ENCODE data around the gene LBX1.

LBX1 gene

DNA sequence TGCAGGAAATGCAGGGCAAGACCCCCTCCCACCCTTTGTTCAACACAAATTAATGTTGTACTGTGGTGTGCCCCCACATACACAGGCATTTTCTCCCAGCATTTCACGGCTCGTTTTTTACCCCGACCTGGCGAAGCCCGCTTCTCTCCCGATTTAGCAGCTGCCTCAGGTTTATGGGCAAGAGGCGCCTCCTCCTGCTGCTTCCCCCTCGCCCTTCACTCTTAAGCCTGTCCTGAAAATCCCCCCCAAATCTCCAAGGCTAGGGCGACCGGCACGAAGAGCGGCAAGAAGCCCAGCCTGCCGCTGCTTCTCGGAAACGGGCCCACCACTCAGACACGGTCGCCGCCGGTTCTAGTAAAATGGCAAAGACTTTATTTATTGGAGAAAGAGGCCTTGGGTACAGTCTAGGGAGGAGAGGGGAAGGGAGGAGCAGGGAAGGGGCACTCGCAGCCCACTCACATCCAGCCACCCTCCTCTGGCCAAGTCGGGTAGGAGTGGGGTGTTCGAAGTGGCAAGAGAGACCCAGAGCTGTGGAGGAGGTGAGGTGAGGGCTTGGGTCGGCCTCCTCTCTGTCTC, 3.3 kb downstream of the LBX1 start:
- no peak for DNase-seq (ENCODE audit: low read depth in 2 of 2)

DNA sequence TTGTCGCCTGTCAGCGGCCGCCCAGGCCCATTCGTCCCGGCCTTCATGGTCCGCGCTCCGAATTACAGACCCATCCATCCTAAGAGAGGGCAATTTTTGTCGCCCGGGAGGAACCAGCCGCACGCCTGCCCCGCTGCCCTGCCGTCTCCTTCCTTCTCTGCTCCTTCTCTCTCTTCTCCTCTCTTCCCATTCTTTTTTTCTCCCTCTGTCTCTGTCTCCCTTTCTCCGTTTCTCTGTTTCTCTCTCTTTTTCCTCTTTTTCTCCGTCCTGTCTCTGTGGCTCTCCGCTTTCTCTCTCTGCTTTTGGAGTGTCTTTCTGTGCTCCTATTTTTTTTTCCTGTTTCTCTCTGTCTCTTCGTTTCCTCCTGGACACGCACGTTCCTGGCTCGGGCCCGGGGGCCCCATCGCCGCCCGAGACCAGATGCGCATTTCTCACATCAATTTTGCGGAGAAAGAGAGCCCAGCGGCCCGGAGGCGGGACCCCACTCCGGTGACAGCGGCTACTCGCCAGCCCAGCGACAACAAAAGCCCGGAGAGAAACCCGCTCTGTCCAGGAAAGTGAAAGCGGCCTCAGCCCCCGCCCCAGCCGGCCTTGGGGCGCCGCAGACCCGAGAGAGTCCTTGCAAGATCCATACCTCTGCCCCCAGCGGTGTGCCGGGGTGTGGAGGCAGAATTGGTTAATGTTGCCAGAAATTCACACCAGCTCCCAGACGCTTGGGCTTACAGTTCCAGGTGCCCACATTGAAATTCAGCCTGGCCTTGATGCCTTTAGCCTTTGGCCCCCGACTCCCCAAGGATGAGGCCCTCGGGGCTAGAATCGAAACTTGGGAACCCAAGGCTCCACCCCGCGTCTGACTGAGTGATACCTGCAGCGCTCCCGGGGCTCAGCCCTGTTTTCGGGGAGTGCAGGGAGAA, 4.1 kb downstream of the LBX1 start:
- no peak for DNase-seq (ENCODE audit: low read depth in 2 of 2)

DNA sequence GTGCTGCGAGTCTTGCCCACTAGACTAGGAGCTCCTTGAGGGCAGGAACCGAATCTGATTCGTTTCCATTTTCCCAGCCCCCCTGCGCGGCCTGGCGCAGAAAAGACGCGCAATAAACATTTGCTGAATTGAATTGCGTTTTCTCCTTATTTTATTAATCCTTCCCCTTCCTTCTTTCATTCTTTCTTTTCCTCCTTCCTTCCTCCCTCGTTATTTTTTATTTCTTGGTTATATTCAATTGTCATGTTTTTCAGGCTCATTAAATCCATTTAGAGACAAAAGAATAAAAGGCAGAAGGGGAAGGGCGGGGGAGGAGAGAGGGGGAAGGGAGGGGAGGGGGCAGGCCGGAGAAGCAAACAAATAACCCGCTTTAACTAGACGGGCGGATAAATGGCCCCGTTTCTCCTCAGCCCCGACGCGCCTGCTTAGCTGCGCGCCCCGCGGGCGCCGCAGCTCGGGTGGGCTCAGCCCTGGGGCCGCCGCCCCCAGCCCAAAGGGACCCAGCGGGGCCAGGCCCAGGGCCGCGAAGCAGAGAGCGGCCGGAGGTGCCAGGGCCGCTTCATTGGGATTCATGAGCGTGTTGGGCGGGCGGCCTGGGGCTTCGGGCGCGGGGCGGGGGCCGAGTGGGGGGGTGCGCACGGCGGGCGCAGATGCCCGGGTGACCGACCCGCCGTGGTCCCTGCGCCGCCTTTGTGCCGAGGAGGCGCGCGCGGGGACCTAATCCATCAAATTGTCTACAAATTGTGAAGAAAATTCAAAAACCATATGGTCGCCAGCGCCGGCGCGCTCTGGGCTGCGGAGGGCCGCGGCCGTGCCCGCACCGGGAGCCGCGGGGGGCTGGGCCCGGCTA, 5.0 kb downstream of the LBX1 start:
- no peak for DNase-seq (ENCODE audit: low read depth in 2 of 2)

DNA sequence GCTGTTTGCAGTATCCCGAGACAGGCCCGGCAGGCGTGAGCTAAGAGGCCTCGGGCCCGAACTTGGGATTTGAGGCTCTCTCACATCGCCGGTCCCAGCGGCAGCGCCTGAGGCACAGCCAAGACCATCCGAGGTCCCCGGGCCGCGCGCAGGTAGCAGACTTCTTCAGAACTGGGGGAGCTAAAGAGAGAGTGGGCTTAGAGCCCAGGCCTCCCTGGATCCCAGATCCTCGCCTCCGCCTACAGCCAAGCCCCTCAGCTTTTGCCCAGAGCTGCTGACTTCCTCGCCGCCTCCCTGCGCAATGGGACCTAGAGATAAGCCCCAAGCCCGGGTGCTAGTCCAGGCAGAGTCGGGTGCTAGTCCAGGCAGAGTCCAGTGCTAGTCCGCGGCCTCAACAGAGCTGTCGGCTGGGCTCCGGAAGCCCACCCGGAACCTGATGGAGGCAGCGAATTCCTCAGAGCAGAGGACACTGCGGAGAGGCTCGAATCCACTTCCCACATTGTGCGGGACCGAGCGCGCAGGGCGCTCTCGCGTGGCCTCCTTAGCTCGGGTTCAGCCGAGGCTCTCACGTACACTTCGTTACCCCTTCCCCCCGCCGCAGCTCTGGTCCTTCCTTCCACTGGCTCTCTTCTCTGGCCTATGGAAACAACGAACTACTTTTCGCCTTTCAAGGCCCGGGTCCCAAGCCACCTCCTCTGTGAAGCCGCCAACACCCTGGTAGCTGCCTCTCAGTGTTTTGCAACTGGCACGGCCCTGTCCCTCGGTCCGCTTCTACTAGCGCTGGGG, 5.8 kb downstream of the LBX1 start:
- no peak for DNase-seq (ENCODE audit: low read depth in 2 of 2)

DNA sequence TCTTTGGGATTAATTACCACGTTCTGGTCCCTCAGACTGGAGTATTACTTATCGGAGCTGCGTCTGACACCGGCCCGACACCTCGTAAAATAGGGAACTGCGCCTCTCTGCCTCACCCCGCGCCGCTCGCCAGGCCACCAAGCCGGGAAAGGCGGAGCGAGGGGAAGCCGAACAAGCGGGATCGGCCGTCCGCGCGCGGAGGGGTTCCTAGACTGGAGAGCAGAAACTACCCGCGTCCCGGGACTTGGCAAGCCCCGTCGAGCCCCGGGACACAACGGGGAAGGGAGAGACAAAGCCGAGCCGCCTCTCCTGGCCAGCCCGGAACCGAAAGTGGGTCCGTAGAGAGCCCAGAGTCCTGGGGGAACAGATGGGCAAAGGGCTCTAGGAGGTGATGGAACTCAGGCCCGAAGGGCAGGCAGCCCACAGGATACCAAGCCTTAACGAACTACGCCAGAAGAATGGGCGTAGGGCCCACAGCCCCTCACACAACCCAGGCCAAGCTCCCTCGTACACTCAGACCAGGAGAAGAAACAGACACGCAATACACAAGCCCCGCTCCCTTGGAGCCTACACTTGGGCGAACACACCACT, 6.5 kb downstream of the LBX1 start:
- DNase-seq (ENCODE audit: low read depth in 2 of 2): no peak

DNA sequence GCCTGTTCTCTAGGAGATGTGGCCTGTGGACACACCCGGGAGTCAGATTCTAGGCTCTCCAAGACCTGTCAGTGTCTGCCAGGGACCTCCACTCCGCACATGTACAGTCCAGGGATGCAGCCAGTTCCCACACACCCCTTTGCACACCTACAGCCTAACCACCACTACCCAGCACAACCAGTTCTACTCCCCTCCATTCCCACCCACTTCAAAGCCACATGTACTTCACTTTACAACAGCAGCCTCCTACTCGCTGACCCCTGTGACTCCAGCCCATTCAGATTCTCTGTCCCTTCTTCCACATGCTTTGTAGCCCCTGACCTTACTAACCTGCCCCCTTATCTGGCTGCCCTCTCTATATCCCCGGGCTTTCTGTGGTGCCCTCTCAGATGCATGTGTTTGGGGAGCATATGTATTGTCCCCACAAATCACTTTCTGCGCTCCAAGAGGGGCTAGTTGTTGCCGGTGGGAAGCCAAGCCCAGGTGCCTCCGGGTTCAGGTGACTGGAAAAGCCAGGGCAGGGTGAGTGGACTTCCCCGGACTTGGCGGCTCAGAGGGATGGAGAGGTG, 7.2 kb downstream of the LBX1 start:
- DNase-seq (ENCODE audit: low read depth in 2 of 2): no peak

DNA sequence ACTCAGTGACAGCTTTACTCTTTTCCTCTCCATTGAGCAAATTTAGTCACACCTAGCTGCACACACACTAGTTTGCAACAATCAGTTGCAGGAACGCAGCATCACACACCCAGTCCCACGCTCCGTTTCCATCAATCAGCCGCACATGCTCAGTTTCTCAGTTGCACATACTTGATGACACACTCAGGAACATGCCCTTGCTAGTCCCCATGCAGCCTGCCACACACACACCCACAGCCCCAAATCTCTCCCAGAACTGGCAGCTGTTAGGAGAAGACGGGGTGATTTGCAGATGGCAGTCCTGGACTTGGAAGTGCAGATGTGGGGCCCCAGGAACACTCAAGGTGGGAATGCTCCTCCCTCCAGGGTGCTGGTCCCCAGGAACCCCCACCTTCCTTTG, 7.7 kb downstream of the LBX1 start:
- DNase-seq (ENCODE audit: low read depth in 2 of 2): no peak

DNA sequence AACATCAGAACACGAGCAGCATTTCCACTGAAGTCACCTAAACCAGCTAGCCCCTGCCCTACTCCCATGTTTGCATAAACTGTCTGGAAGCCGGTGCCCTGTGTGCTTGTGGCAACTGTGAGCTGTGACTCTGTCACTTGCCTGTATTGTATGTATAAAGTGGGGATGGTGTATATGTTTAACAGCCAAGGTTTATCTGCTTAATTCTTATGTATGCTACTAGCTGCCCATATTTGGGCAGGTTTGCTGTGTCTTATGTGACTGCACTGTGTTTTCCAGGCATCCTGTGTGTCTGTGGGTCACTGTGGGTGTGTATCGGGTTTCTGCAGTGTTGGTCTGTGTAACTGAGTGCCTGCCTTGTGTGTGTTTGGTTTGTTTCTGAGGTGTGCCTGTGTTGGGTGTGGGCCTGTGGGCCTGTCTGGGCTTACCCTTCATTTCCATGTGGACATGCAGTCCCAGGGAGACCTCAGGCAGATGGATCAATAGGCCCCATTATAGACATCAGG, 9.3 kb downstream of the LBX1 start:
- DNase-seq (ENCODE audit: low read depth in 2 of 2): no peak

DNA sequence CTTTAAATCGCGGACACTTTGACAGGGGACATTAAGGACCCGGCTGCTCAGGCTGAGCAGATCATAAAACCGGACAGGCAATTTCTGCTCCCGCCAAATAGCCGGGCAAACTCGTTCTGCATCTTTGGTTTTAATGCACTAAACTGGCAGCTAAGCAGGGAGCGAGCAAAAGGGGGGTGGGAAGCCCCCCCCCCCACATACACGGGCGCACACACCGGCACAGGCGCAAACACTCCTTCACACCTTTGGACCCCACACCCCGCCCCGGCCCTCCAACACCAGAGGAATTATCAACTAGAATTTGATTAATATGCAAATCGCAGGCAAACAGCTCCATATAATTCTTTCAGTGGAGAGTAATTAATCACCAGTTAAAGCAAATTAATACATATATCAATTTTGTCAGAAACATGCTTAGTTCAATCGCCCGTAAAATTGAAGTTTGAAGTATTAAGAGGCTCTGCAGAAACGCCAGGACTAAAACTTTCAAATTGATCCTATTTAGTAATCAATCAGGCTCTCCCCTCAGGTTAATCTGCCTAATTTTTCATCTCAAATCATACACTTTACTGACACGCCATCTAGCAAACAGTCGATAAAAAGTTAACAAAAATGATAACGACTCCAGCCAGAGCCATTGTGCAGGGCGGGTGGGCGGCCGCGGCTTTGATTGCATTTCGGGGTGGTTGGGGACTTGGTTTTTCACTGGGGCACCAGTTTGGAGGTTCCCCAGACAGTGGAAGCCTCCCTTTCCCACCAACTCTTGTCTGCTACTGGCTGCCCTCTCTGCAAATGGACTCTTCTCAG, 9.9 kb downstream of the LBX1 start:
- no peak for DNase-seq (ENCODE audit: low read depth in 2 of 2)

DNA sequence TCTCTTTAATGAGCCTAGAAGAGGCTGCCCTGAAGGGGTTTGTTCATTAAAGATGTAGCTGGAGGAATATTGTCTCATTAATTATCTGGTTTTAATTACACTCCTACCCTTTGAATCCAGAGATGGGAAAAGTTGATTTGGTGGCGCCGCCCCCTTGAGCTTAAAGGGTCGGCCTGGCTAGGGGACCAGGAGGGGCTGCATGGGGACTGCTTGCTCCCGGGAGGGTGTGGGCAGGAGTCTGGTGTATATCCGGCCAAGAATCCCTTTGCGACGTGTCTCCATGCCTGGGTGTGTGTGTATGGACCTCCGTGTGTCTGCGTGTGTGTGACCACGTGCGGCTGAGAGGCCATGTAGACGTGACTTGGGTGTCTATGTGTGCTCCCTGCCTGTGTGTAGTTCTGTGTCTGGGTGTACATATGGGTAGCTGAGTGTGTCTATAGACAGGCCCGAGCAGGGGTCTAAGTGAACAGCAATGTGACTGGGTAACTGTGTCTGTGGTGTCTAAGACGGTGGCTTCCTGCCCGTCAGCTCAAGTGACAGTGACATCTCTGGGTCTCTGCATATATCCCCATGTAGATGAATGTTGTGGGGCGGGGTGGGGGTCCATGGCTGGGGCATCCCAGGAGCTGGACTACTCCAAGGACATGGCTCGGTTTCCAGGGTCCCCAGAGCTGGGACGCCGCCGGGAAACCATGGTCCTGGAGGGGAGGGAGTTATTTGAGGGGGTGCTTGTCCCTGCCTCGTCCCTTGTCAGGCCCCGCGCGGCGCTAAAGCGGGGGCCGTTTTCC, 10.7 kb downstream of the LBX1 start:
- no peak for DNase-seq (ENCODE audit: low read depth in 2 of 2)

DNA sequence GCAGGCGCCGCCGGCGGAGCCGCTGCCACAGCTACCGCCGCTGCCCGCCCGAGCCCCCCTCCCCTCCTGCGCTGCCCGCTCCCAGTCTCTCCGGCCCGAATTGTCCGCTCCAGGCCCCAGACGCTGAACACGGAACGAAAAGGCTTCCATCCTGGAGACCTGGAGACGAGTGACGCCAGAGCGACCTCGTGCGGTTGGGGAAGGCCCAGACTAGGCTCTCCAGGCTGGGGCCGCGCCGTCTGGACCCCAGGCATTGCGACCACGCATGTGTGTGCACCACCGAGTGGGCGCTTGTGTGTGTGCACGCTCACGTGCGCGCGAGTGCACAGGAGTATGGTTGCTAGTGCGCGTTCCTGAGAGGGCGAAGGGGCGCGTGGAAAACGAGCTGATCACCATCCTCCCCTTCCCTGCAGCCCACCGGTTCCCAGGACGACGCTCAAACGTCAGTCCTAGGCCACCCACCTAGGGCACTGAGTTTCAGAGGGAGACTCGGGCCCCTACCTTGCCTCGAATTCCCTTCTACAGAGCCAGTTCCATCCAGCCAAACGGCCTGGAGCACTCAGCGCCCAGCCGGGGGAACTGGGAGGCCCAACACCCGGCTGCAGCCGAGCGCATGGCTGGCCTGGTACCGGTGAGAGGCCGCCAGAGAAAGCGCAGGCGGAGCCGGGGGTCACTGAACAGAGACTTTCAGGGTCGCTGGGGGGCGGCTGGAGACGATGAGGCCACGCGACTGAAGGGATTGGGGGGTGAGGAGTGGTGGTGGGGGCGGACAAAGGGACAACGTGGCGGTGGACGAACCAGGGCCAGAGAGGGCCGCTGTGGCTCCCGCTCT, 11.6 kb downstream of the LBX1 start:
- no peak for DNase-seq (ENCODE audit: low read depth in 2 of 2)

DNA sequence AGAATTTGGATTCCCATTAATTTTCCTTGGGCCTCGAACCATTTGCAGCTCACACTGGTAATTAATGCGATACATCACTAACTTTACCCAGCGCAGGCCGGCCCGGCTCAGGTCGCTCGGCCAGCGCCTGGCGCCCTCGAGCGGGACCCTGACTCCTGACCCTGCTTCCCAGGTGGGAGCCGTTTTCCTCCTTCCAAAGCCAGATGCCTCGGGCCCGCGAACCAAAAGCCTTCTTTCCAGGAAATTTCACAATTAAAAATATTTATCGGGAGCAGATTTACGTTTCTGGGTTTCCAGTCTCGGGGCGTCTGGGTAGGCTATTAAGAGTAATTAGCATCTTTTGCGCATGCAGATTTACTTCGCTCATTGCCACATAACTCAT, 12.2 kb downstream of the LBX1 start:
- no peak for DNase-seq (ENCODE audit: low read depth in 2 of 2)

DNA sequence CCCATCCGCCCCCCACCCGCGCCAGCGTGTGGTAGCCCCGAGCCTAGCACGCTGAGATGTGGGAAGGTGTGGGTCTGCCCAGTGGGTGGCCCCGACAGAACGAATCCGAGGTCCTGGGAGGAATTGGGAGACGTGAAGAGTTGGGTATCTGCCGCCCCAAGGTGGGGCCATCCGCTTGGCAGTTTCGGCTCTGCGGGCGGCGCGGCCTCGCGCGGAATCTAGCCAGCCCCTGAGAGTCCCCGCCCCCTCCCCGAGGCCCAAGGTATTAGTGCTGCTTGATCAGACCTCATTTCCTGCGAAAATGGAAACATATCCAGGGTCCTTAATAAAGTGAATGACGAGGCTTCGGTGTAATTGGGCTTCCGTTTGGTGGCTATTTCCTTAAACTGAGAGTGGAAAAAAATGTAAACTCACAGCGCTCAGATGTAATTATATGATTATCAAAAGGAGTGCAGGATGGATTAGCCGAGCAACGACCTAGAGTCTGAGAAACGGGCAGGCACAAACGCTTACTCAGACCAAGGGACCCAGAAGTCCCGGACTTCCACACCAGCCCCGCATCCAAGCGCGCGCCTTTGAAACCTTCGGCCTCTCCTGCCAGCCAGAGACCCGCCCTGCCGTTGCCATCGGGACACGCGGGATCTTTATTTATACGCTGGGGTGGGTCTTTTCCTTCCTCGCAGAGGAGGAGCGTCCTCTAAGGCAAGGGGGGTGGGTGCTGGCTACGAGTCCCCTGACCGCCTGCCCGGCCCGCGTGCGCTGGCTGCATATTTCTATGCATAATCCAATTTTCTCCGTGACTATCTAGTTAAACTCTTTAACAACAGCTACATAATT, 12.8 kb downstream of the LBX1 start:
- DNase-seq (ENCODE audit: low read depth in 2 of 2): no peak

DNA sequence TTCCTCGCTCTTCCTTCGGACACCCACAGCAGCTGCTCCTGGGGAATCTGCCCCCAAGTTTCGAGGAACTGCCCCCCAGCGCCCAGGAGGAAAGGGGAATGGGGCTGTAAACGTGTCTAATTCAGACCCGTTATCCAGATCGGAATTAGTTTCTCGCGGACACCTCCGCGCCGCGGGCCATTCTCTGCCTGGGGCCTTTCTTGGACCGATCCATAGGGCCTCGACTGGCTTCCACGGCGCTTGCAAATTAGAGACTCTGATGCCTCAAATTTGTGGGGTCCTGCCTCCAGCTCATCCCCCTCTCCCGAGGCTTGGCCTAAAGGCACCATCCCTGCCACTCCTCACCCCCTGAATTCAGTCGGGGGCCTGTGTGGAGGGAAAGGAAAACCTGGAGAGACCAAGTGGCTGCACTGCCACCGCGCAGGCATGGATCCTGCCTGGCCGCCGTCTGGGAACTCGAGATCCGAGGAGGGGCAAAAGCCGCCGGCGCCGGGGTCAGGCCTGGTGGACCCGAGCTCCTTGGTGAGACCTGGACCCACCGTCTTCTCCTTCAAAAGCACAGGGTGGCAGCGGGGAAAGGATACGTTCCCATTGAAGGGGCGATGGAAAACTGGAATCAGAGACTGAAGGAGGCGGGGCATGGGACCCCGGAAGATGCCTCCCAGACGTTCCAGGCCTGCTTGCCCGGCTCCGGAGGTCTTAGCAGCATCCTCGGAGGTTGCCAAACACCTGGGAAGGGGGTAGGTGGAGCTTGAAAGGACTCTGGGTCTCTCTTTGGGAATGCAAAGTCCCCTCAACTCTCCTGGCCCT, 13.7 kb downstream of the LBX1 start:
- DNase-seq (ENCODE audit: low read depth in 2 of 2): no peak

DNA sequence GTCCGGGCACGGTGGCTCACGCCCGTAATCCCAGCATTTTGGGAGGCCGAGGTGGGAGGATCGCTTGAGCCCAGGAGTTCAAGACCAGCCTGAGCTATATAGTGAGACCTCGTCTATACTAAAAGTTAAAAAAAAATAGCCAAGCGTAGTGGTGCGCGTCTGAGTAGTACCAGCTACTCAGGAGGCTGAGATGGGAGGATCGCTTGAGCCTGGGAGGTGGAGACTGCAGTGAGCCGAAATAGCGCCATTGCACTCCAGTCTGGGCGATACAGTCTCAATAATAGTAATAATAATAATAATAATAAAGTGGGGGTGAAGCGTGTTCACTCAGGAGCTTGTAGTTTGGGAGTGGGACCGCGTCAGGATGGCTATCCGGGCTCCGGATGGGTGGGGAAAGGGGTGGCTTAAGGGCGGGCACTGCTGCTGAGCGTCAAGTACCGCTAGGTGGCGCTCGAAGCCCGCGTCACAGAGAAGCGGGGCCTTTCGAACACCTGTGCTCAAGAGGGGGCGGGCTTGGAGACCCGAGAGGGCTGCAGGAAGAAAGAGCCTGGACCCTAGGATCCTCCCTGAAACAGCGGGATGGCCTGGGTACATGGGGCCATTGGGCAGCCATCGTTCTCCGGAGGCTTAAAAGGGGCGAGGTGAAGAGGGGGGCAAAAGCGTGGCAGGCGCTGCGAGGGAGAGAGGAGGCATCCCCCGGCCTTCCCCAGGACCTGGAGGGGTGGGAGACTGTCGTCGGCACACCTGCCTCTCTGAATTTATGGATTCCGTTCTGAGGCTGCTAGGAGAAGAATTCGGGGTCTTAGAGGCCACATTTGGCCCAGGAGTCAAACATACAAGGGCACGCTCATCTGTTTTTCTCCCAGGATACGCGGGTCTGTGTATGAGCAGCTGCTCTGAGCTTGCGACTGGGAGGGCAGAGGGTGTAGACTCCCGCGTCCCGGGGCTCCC, 14.5 kb downstream of the LBX1 start:
- peak; percentile 74 to 75 for DNase-seq (ENCODE audit: low read depth in 2 of 2)

Data from stimulated activated CD4-positive, alpha-beta T cell treated with anti-CD3 and anti-CD28 coated beads, Interleukin-4, amount 100 ng/mL, for 48 hours (primary cell).